GM12878 (cell line): ENCODE results near the gene SCRN2.

ENCODE experiments used
- MTA3 ChIP-seq: IDR thresholded peaks from 2 replicates; pipeline ENCODE4 v1.6.1; 2012; ENCODE audit warnings: low read length, inconsistent platforms, borderline replicate concordance
- NR2C2 ChIP-seq: IDR thresholded peaks from 2 replicates; pipeline ENCODE4 v1.6.1; 2011; ENCODE audit warnings: borderline replicate concordance, low read depth; ENCODE audit not compliant: control insufficient read depth, insufficient read length
- POLR2AphosphoS5 ChIP-seq: IDR thresholded peaks from 2 replicates; pipeline ENCODE4 v1.6.1; 2011; ENCODE audit warnings: mild to moderate bottlenecking, low read length, inconsistent platforms
- SIN3A ChIP-seq: IDR thresholded peaks from 2 replicates; pipeline ENCODE4 v1.6.1; 2012; ENCODE audit warnings: low read depth, low read length, improper control_type of control experiment
- SP1 ChIP-seq: IDR thresholded peaks from one replicate; pipeline ENCODE4 v1.6.1; 2011; ENCODE audit warnings: low read depth, low read length

DNA sequence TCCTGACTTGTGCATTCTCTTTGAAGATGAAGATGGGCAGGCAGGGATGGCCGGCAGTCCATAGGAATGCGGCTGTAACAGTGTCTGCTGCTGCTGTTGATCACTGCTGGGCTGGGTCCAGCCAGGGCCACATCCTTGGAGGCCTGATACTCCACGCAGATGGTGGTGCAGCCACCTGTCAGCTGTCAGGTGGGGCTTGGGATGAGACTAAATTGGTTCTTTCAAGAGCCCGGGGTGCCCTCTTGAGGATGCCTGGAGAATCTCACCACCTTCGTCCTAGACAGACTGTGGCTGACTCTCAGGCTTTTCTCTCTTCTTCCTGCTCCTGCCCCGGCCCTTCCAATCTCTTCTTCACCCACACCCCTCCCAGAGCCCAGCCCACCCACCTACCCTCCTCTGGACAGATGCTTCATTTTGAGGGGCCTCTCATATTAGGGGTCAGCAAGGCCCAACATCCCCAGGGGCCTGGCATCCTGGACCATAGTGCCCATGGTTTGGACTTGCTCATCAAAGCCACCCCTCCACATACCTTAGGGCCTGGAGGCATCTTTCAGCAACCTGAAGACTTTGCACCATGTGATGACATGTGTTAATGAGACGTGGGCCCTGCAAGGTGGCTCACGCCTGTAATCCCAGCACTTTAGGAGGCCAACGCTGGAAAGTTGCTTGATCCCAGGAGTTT is 38.6 kb downstream of the SCRN2 start:
- TF ChIP-seq NR2C2 = no peak
- no peak for TF ChIP-seq MTA3
- TF ChIP-seq POLR2AphosphoS5 = no peak
- TF ChIP-seq SP1 = no peak
- no peak for TF ChIP-seq SIN3A
